ENCODE measurements around the gene MAP3K2.
"Not testable (repeated sequence)": the region's sequence is repeated elsewhere in the genome, so short reads cannot be mapped to it uniquely, and the experiment has no call there.

Gene MAP3K2

DNA sequence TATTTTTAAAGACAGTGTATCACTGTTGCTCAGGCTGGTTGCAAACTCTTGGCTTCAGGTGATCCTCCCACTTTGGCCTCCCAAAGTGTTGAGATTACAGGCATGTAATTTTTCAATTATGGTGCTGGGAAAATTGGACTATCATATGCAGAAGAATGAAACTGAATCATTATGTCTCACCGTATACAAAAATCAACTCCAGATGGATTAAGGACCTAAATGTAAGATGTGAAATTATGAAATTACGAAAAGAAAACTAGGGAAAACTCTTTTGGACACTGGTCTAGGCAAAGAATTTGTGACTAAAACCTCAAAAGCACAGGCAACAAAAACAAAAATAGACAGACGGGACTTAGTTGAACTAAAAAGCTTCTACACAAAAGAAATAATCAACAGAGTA, 31.2 kb downstream of the MAP3K2 start:
- Histone ChIP-seq H3K4me1 (ENCODE audit: control insufficient read depth in 1 of 2, insufficient read depth in 2 of 2, low read length in 2 of 2) (no peaks in the 10 kb centered on the region), H3K9me3 (ENCODE audit: control insufficient read depth in 1 of 2, low read length in 2 of 2) (no peaks in the 10 kb centered on the region), H3K27ac (ENCODE audit: low read length) (no peak overlapping the region), H3K36me3 (ENCODE audit: control insufficient read depth in 1 of 2, insufficient read depth in 2 of 2, low read length in 2 of 2) (no peaks in the 10 kb centered on the region), H3K27me3 (ENCODE audit: low read depth, low read length) (no peaks in the 10 kb centered on the region), H3K4me3 (ENCODE audit: low read depth in 1 of 2, low read length in 2 of 2) (no peak overlapping the region)

DNA sequence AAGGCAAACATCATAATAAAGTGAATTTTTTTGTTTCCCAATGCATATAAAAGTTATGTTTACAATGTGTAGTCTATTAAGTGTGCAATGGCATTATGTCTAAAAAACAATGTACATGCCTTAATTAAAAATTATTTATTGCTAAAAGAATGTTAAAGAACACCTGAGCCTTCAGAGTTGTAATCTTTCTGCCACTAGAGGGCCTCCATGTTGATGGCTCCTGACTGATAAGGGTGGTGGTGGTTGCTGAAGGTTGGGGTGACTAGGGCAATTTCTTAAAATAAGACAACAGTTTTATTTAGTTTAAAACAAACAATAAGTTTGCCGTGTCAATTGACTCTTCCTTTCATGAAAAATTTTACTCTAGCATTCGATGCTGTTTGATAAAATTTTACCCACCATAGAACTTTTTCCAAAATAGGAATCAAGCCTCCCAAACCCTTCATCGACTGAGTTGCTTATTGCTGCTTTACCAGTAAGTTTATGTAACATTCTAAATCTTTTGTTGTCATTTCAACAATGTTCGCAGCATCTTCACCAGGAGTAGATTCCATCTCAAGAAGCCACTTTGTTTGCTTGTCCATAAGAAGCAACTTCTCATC, 32.3 kb downstream of the MAP3K2 start:
- Histone ChIP-seq H3K36me3 (ENCODE audit: control insufficient read depth in 1 of 2, insufficient read depth in 2 of 2, low read length in 2 of 2) (no peaks in the 10 kb centered on the region), H3K27me3 (ENCODE audit: low read depth, low read length) (no peaks in the 10 kb centered on the region), H3K4me1 (ENCODE audit: control insufficient read depth in 1 of 2, insufficient read depth in 2 of 2, low read length in 2 of 2) (no peaks in the 10 kb centered on the region), H3K27ac (ENCODE audit: low read length) (no peak overlapping the region), H3K4me3 (ENCODE audit: low read depth in 1 of 2, low read length in 2 of 2) (no peak overlapping the region), H3K9me3 (ENCODE audit: control insufficient read depth in 1 of 2, low read length in 2 of 2) (no peaks in the 10 kb centered on the region)

DNA sequence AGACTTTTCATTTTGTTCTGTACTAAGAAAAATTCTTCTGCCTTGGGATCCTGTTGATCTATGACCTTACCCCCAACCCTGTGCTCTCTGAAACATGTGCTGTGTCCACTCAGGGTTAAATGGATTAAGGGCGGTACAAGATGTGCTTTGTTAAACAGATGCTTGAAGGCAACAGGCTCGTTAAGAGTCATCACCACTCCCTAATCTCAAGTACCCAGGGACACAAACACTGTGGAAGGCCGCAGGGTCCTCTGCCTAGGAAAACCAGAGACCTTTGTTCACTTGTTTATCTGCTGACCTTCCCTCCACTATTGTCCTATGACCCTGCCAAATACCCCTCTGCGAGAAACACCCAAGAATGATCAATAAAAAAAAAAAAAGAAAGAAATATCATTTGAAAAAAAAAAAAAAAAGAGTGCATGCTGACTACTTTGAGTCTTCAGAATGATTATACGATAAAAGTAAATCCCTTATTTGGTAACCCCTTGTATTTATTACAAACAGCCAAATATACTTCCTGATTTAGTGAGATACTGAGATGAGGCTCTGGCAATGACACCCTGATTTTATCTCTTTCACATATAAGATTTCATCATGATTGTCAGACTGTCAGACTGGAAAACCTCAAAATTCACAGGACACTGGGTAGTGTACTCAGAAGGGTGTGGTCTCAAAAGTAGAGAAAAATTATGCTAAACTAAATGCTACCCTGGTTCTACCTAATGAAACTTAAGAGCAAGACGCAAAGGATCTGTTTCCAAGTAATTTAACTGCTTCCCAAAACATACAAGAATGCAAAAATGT, 33.7 kb downstream of the MAP3K2 start:
- not testable (repeated sequence) for H3K27ac ChIP-seq (ENCODE audit: low read length); H3K9me3 ChIP-seq (ENCODE audit: control insufficient read depth in 1 of 2, low read length in 2 of 2); H3K4me1 ChIP-seq (ENCODE audit: control insufficient read depth in 1 of 2, insufficient read depth in 2 of 2, low read length in 2 of 2); H3K27me3 ChIP-seq (ENCODE audit: low read depth, low read length); H3K4me3 ChIP-seq (ENCODE audit: low read depth in 1 of 2, low read length in 2 of 2); H3K36me3 ChIP-seq (ENCODE audit: control insufficient read depth in 1 of 2, insufficient read depth in 2 of 2, low read length in 2 of 2)

- H3K9me3 ChIP-seq (ENCODE audit: control insufficient read depth in 1 of 2, low read length in 2 of 2); H3K4me3 ChIP-seq (ENCODE audit: low read depth in 1 of 2, low read length in 2 of 2); H3K4me1 ChIP-seq (ENCODE audit: control insufficient read depth in 1 of 2, insufficient read depth in 2 of 2, low read length in 2 of 2); H3K27me3 ChIP-seq (ENCODE audit: low read depth, low read length); H3K27ac ChIP-seq (ENCODE audit: low read length); H3K36me3 ChIP-seq (ENCODE audit: control insufficient read depth in 1 of 2, insufficient read depth in 2 of 2, low read length in 2 of 2): not testable (repeated sequence)
These were observed 34.6 kb downstream of the MAP3K2 start for GRCh38 chr2:127353223-127353622.

- no peaks in the 10 kb centered on the region for H3K9me3 ChIP-seq (ENCODE audit: control insufficient read depth in 1 of 2, low read length in 2 of 2)
- H3K27me3 ChIP-seq (ENCODE audit: low read depth, low read length) = no peaks in the 10 kb centered on the region
- H3K4me3 ChIP-seq (ENCODE audit: low read depth in 1 of 2, low read length in 2 of 2) = no peak overlapping the region
- H3K27ac ChIP-seq (ENCODE audit: low read length) = no peak overlapping the region
- no peaks in the 10 kb centered on the region for H3K4me1 ChIP-seq (ENCODE audit: control insufficient read depth in 1 of 2, insufficient read depth in 2 of 2, low read length in 2 of 2)
- no peaks in the 10 kb centered on the region for H3K36me3 ChIP-seq (ENCODE audit: control insufficient read depth in 1 of 2, insufficient read depth in 2 of 2, low read length in 2 of 2)
These were observed 36.2 kb downstream of the MAP3K2 start for GRCh38 chr2:127351603-127352002.

GRCh38 chr2:127348426-127349000, 39.3 kb downstream of the MAP3K2 start:
- H3K9me3 ChIP-seq (ENCODE audit: control insufficient read depth in 1 of 2, low read length in 2 of 2) = no peaks in the 10 kb centered on the region
- no peak overlapping the region for H3K4me3 ChIP-seq (ENCODE audit: low read depth in 1 of 2, low read length in 2 of 2)
- no peak overlapping the region for H3K27ac ChIP-seq (ENCODE audit: low read length)
- no peaks in the 10 kb centered on the region for H3K4me1 ChIP-seq (ENCODE audit: control insufficient read depth in 1 of 2, insufficient read depth in 2 of 2, low read length in 2 of 2)
- no peaks in the 10 kb centered on the region for H3K36me3 ChIP-seq (ENCODE audit: control insufficient read depth in 1 of 2, insufficient read depth in 2 of 2, low read length in 2 of 2)
- no peaks in the 10 kb centered on the region for H3K27me3 ChIP-seq (ENCODE audit: low read depth, low read length)

- Histone ChIP-seq H3K4me1 (ENCODE audit: control insufficient read depth in 1 of 2, insufficient read depth in 2 of 2, low read length in 2 of 2) (no peaks in the 10 kb centered on the region), H3K27me3 (ENCODE audit: low read depth, low read length) (no peaks in the 10 kb centered on the region), H3K9me3 (ENCODE audit: control insufficient read depth in 1 of 2, low read length in 2 of 2) (no peaks in the 10 kb centered on the region), H3K36me3 (ENCODE audit: control insufficient read depth in 1 of 2, insufficient read depth in 2 of 2, low read length in 2 of 2) (no peaks in the 10 kb centered on the region), H3K4me3 (ENCODE audit: low read depth in 1 of 2, low read length in 2 of 2) (no peak overlapping the region), H3K27ac (ENCODE audit: low read length) (no peak overlapping the region)
These were observed 39.9 kb downstream of the MAP3K2 start for GRCh38 chr2:127347734-127348392.

- Histone ChIP-seq H3K4me3 (ENCODE audit: low read depth in 1 of 2, low read length in 2 of 2) (no peak overlapping the region), H3K27me3 (ENCODE audit: low read depth, low read length) (no peaks in the 10 kb centered on the region), H3K27ac (ENCODE audit: low read length) (no peak overlapping the region), H3K36me3 (ENCODE audit: control insufficient read depth in 1 of 2, insufficient read depth in 2 of 2, low read length in 2 of 2) (peaks cover 0 to 4% of the 10 kb centered on the region in 2 donors), H3K9me3 (ENCODE audit: control insufficient read depth in 1 of 2, low read length in 2 of 2) (no peaks in the 10 kb centered on the region), H3K4me1 (ENCODE audit: control insufficient read depth in 1 of 2, insufficient read depth in 2 of 2, low read length in 2 of 2) (no peaks in the 10 kb centered on the region)
These were observed 40.8 kb downstream of the MAP3K2 start for GRCh38 chr2:127347015-127347414.

DNA sequence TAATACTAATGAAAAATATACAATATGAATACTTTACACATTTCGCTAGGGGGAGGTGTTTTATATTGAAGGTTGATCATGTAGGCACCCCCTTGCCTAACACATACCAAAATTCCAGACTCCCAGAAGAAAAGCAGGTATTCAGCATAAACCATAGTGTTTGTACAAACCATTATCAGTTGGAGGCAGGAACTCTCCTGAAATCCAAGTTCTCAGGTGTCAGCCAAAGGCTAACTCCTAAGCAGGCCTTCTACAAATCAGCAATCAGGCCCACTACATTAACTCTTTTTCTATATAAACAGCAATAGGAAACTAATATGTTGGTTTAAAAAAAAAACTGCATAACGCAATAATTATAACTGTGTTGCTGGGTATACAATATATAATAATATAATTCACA, 44.5 kb downstream of the MAP3K2 start:
- H3K27me3 ChIP-seq (ENCODE audit: low read depth, low read length) = no peaks in the 10 kb centered on the region
- no peak overlapping the region for H3K4me3 ChIP-seq (ENCODE audit: low read depth in 1 of 2, low read length in 2 of 2)
- no peak overlapping the region for H3K27ac ChIP-seq (ENCODE audit: low read length)
- H3K4me1 ChIP-seq (ENCODE audit: control insufficient read depth in 1 of 2, insufficient read depth in 2 of 2, low read length in 2 of 2) = no peaks in the 10 kb centered on the region
- no peaks in the 10 kb centered on the region for H3K9me3 ChIP-seq (ENCODE audit: control insufficient read depth in 1 of 2, low read length in 2 of 2)
- peaks cover 3 to 9% of the 10 kb centered on the region in 2 donors for H3K36me3 ChIP-seq (ENCODE audit: control insufficient read depth in 1 of 2, insufficient read depth in 2 of 2, low read length in 2 of 2)

- H3K4me3 ChIP-seq (ENCODE audit: low read depth in 1 of 2, low read length in 2 of 2) = no peak overlapping the region
- H3K36me3 ChIP-seq (ENCODE audit: control insufficient read depth in 1 of 2, insufficient read depth in 2 of 2, low read length in 2 of 2) = peaks cover 11 to 16% of the 10 kb centered on the region in 2 donors
These were observed 45.7 kb downstream of the MAP3K2 start for GRCh38 chr2:127342101-127342500.

DNA sequence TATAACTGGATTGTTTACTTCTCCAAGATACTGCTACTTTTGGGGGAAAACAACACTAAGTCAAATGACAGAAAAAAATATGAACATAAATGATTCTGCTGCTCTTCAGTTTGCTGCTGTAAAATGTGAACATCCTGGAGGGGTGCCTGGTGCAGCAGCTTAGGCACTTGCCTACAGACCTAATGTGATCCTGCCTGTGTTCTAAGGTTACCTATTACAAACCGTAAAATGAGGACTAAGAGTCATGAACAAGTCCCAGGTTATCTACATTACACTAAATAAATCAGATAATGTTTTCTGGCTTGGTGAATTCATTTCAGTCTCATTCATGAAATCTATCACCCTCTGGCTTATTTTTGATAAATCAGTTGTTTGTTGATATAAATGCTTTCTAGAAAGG, 55.4 kb downstream of the MAP3K2 start:
- Histone ChIP-seq H3K27ac (ENCODE audit: low read length) (no peak overlapping the region), H3K27me3 (ENCODE audit: low read depth, low read length) (no peaks in the 10 kb centered on the region), H3K9me3 (ENCODE audit: control insufficient read depth in 1 of 2, low read length in 2 of 2) (no peaks in the 10 kb centered on the region), H3K36me3 (ENCODE audit: control insufficient read depth in 1 of 2, insufficient read depth in 2 of 2, low read length in 2 of 2) (peaks cover 8 to 52% of the 10 kb centered on the region in 2 donors), H3K4me3 (ENCODE audit: low read depth in 1 of 2, low read length in 2 of 2) (no peak overlapping the region), H3K4me1 (ENCODE audit: control insufficient read depth in 1 of 2, insufficient read depth in 2 of 2, low read length in 2 of 2) (no peaks in the 10 kb centered on the region)

More at GRCh38 chr2:127342101-127342500, 45.7 kb downstream of the MAP3K2 start:
- H3K4me1 ChIP-seq (ENCODE audit: control insufficient read depth in 1 of 2, insufficient read depth in 2 of 2, low read length in 2 of 2) = no peaks in the 10 kb centered on the region
- no peaks in the 10 kb centered on the region for H3K27me3 ChIP-seq (ENCODE audit: low read depth, low read length)
- no peaks in the 10 kb centered on the region for H3K9me3 ChIP-seq (ENCODE audit: control insufficient read depth in 1 of 2, low read length in 2 of 2)
- H3K27ac ChIP-seq (ENCODE audit: low read length) = no peak overlapping the region
